ENCODE results near the gene RSPH10B2. TPM values are rescaled to one million over a fixed set of nuclear protein-coding genes. Genes with fewer than 3 reads are reported as not detected.
"Not testable (repeated sequence)": the region's sequence is repeated elsewhere in the genome, so short reads cannot be mapped to it uniquely, and the experiment has no call there.

Gene RSPH10B2
- total and polyA plus RNA-seq, 2 of the 8 experiments (the other 6 are each of a cell fraction or from before 2014, with no cell fraction given): 0.14 to 0.35 TPM

DNA sequence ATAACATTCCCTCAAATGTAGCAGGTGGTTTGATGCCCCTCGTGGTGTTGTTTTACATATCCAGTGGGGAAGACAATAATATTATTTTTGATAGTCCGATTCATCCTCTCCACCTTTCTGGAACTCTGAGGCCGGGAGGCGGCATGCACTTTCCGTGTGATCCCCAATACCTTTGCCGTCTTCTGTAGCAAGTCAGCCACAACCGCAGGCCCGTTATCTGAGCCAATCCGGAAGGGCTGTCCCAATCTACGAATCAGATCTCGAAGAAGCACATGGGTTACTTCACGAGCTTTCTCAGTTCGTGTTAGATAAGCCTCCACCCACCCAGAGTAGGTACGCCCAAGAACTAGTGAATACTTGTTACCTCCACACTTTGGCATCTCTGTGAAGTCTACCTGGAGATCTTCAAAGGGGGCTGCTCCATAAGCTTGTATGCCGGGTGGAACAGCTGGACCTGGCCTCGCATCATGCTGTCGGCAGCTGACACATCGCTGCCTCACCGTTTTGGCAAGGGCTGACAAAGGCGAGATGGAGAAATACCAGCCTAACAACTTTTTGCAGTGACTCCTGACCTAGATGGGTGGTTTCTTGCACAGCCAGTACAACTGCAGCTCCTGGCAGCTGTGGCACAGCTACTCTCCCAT lies 88.5 kb downstream of the RSPH10B2 start:
- H3K27ac ChIP-seq (ENCODE audit: low read depth, low read length); H3K23me2 ChIP-seq (ENCODE audit: low read depth, low read length); CTCF ChIA-PET (ENCODE audit: partially characterized antibody); H3K4me1 ChIP-seq (replicated peaks in 1 of 4; ENCODE audit: control insufficient read depth in 3 of 4, insufficient read depth in 4 of 4, low read length in 3 of 4); H3K18ac ChIP-seq (ENCODE audit: extremely low read depth, low read length); H2BK20ac ChIP-seq (ENCODE audit: low read length); H3K23ac ChIP-seq (ENCODE audit: insufficient read length); H3K14ac ChIP-seq (ENCODE audit: insufficient read length); H3K4me3 ChIP-seq (ENCODE audit: extremely low read depth in 1 of 4, insufficient read depth in 2 of 4, low read depth in 3 of 4, low read length in 4 of 4); H4K8ac ChIP-seq (ENCODE audit: extremely low read depth, insufficient read depth, low read length); H3K4ac ChIP-seq (replicated peaks; ENCODE audit: insufficient read length, low read depth, low read length); H3K36me3 ChIP-seq (ENCODE audit: control insufficient read depth in 2 of 4, insufficient read depth in 4 of 4, low read length in 3 of 4); H2AK5ac ChIP-seq (ENCODE audit: low read depth, low read length); H3K56ac ChIP-seq (replicated peaks; ENCODE audit: insufficient read length, low read depth, low read length); H4K20me1 ChIP-seq (replicated peaks in 1 of 2; ENCODE audit: control insufficient read depth in 1 of 2, insufficient read depth in 2 of 2, low read length in 2 of 2); H3K9me3 ChIP-seq (ENCODE audit: insufficient read depth in 2 of 2, low read depth in 1 of 2, low read length in 1 of 2); H3K9ac ChIP-seq (replicated peaks in 1 of 4; ENCODE audit: extremely low read depth in 1 of 4, low read depth in 3 of 4, low read length in 3 of 4); FAIRE-seq; H3K4me2 ChIP-seq (ENCODE audit: insufficient read depth in 1 of 2, low read depth in 2 of 2, low read length in 2 of 2); POLR2A ChIA-PET (ENCODE audit: partially characterized antibody); H4K5ac ChIP-seq (ENCODE audit: insufficient read length, low read depth, low read length); H2BK15ac ChIP-seq (ENCODE audit: low read length); H4K91ac ChIP-seq (replicated peaks; ENCODE audit: insufficient read length, low read length); H2BK120ac ChIP-seq (replicated peaks; ENCODE audit: low read depth, low read length); H3K27me3 ChIP-seq (replicated peaks in 1 of 4; ENCODE audit: control insufficient read depth in 3 of 4, extremely low read depth in 1 of 4, insufficient read depth in 3 of 4, low read length in 3 of 4); H2AFZ ChIP-seq (ENCODE audit: low read length); DNase-seq (ENCODE audit: low read depth in 1 of 2, low spot score in 2 of 2); H3K79me1 ChIP-seq (ENCODE audit: low read depth, low read length); H2BK12ac ChIP-seq (ENCODE audit: low read depth, low read length); H3K79me2 ChIP-seq (ENCODE audit: control insufficient read depth in 1 of 2, insufficient read depth in 2 of 2, low read length in 2 of 2); H2BK5ac ChIP-seq (ENCODE audit: low read depth, low read length): not testable (repeated sequence)
- WGBS, 2 experiments (ENCODE audit: extremely low coverage in 1 of 2, insufficient coverage in 1 of 2, insufficient read length in 1 of 2, insufficient replicate concordance in 2 of 2, low coverage in 1 of 2, low lambda C conversion rate in 2 of 2, missing lambda C conversion rate in 1 of 2): 87% methylated on average over 20 of the region's 20 CpGs; no CpG with 5 or more reads in 1 of the 2 experiments

DNA sequence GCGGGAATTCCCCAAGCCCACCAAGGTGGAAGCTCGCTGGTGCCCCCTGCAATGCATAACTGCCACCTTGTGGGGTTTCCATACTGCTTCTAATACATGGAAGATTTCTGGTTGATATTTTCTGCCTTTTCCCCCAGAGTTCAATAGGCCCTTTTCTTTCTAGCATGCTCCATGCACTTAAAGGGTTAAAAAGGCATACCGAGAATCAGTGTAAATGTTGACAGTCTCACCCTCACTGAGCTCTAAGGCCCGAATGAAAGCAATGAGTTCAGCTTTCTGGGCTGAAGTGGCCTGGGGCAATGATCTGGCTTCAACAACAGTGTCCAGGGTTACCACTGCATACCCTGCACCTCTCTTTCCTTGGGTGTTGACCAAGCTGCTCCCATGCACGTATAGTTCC lies 89.2 kb downstream of the RSPH10B2 start:
- H3K36me3 ChIP-seq (ENCODE audit: control insufficient read depth in 2 of 4, insufficient read depth in 4 of 4, low read length in 3 of 4); H3K4me3 ChIP-seq (ENCODE audit: extremely low read depth in 1 of 4, insufficient read depth in 2 of 4, low read depth in 3 of 4, low read length in 4 of 4); H3K4ac ChIP-seq (replicated peaks; ENCODE audit: insufficient read length, low read depth, low read length); H3K9ac ChIP-seq (replicated peaks in 1 of 4; ENCODE audit: extremely low read depth in 1 of 4, low read depth in 3 of 4, low read length in 3 of 4); CTCF ChIA-PET (ENCODE audit: partially characterized antibody); H3K18ac ChIP-seq (ENCODE audit: extremely low read depth, low read length); H3K27me3 ChIP-seq (replicated peaks in 1 of 4; ENCODE audit: control insufficient read depth in 3 of 4, extremely low read depth in 1 of 4, insufficient read depth in 3 of 4, low read length in 3 of 4); H3K23ac ChIP-seq (ENCODE audit: insufficient read length); H2BK20ac ChIP-seq (ENCODE audit: low read length); FAIRE-seq; H3K4me1 ChIP-seq (replicated peaks in 1 of 4; ENCODE audit: control insufficient read depth in 3 of 4, insufficient read depth in 4 of 4, low read length in 3 of 4); H4K5ac ChIP-seq (ENCODE audit: insufficient read length, low read depth, low read length); H2AK5ac ChIP-seq (ENCODE audit: low read depth, low read length); H3K14ac ChIP-seq (ENCODE audit: insufficient read length); H3K4me2 ChIP-seq (ENCODE audit: insufficient read depth in 1 of 2, low read depth in 2 of 2, low read length in 2 of 2); H3K79me2 ChIP-seq (ENCODE audit: control insufficient read depth in 1 of 2, insufficient read depth in 2 of 2, low read length in 2 of 2); H3K23me2 ChIP-seq (ENCODE audit: low read depth, low read length); H3K27ac ChIP-seq (ENCODE audit: low read depth, low read length); H2BK120ac ChIP-seq (replicated peaks; ENCODE audit: low read depth, low read length); H3K9me3 ChIP-seq (ENCODE audit: insufficient read depth in 2 of 2, low read depth in 1 of 2, low read length in 1 of 2); H4K20me1 ChIP-seq (replicated peaks in 1 of 2; ENCODE audit: control insufficient read depth in 1 of 2, insufficient read depth in 2 of 2, low read length in 2 of 2); H3K56ac ChIP-seq (replicated peaks; ENCODE audit: insufficient read length, low read depth, low read length); H2AFZ ChIP-seq (ENCODE audit: low read length); POLR2A ChIA-PET (ENCODE audit: partially characterized antibody); H2BK5ac ChIP-seq (ENCODE audit: low read depth, low read length); H4K91ac ChIP-seq (replicated peaks; ENCODE audit: insufficient read length, low read length); H2BK15ac ChIP-seq (ENCODE audit: low read length); H3K79me1 ChIP-seq (ENCODE audit: low read depth, low read length); DNase-seq (ENCODE audit: low read depth in 1 of 2, low spot score in 2 of 2); H2BK12ac ChIP-seq (ENCODE audit: low read depth, low read length); H4K8ac ChIP-seq (ENCODE audit: extremely low read depth, insufficient read depth, low read length): not testable (repeated sequence)
- 55% methylated on average over 5 of the region's 5 CpGs; no CpG with 5 or more reads in 1 of the 2 experiments for WGBS, 2 experiments (ENCODE audit: extremely low coverage in 1 of 2, insufficient coverage in 1 of 2, insufficient read length in 1 of 2, insufficient replicate concordance in 2 of 2, low coverage in 1 of 2, low lambda C conversion rate in 2 of 2, missing lambda C conversion rate in 1 of 2)

Measured in H1 (cell line).